ENCODE results near the gene CD8B.

DNA sequence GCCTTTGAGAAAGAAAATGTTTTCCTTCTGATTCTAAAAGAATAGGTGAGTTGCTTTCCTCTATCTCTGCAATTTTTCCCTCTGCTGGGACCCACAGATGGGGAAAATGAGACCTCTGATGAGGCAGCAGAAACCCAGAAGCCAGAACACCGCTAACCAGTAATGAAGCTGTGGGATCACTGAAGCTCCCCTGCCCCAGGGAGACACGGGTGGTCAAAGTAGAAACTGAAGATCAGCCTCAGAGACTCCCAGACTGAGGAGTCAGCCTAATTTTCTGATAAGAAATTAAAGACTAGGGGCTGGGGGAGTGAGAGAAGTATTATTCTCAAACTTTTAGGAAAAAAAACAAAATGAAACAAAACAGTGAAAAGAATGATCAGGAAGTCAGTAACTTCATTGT is 30.1 kb downstream of the CD8B start:
- no peak for TF ChIP-seq POLR2A (IDR thresholded peaks at IDR 0.05)
- TF ChIP-seq, protein P1, sequence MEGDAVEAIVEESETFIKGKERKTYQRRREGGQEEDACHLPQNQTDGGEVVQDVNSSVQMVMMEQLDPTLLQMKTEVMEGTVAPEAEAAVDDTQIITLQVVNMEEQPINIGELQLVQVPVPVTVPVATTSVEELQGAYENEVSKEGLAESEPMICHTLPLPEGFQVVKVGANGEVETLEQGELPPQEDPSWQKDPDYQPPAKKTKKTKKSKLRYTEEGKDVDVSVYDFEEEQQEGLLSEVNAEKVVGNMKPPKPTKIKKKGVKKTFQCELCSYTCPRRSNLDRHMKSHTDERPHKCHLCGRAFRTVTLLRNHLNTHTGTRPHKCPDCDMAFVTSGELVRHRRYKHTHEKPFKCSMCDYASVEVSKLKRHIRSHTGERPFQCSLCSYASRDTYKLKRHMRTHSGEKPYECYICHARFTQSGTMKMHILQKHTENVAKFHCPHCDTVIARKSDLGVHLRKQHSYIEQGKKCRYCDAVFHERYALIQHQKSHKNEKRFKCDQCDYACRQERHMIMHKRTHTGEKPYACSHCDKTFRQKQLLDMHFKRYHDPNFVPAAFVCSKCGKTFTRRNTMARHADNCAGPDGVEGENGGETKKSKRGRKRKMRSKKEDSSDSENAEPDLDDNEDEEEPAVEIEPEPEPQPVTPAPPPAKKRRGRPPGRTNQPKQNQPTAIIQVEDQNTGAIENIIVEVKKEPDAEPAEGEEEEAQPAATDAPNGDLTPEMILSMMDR (IDR thresholded peaks at IDR 0.05): no peak
